SH-SY5Y (cell line): Measurements from ENCODE around the gene YAF2.

Experiments used
- GATA2 ChIP-seq: IDR thresholded peaks from 2 replicates; pipeline ENCODE4 v1.6.1; 2011; ENCODE audit warnings: mild to moderate bottlenecking, low read depth, low read length
- GATA3 ChIP-seq: IDR thresholded peaks from 2 replicates; pipeline ENCODE4 v1.6.1; 2011; ENCODE audit warnings: low read depth, mild to moderate bottlenecking, low read length, moderate library complexity

Gene YAF2

GRCh38 chr12:42173961-42174521, 64.0 kb downstream of the YAF2 start:
- TF ChIP-seq GATA2 (no peak), GATA3 (no peak)

GRCh38 chr12:42172441-42173210, 65.4 kb downstream of the YAF2 start:
- TF ChIP-seq GATA3 (no peak), GATA2 (no peak)

DNA sequence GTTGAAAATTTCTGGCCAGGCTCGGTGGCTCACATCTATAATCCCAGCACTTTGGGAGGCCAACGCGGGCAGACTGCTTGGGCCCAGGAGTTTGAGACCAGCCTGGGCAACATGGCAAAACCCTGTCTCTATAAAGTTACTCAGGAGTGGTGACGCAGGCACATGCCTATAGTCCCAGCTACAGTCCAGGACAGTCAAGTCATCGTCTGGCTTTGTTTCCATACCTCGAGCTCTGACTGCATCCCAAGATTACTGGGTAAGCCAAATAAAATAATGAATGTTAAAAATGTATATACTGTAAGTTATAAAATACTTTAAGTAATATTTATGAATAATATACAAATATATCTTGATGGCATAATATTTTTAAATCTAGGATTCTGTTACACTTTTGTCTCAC, 70.3 kb downstream of the YAF2 start:
- TF ChIP-seq GATA2 (no peak), GATA3 (no peak)

- TF ChIP-seq GATA3 (no peak), GATA2 (no peak)
These were observed 71.5 kb downstream of the YAF2 start for GRCh38 chr12:42166501-42166900.

GRCh38 chr12:42163913-42164312, 74.1 kb downstream of the YAF2 start:
- TF ChIP-seq GATA2 (no peak), GATA3 (no peak)

- TF ChIP-seq GATA2 (no peak), GATA3 (no peak)
These were observed 75.1 kb downstream of the YAF2 start for GRCh38 chr12:42162965-42163364.

DNA sequence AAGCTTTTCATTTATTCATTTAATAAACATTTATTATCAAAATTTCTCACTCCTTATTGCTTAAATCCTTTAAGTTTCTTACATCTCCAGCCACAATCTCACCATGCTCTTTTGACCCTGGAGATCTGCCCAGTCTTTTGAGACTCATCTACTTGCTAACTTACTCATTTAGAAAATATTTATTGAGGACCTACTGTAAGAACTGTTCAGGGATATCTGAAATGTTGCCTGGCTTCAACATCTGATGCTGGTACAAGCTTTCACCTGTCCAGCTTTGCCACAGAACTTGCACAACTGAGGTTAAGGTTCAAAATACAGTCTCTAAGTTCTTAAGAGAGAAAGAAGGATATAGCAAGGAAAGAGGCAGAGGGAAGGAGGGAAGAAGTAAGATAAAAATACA, 75.9 kb downstream of the YAF2 start:
- TF ChIP-seq GATA3 (no peak), GATA2 (no peak)

DNA sequence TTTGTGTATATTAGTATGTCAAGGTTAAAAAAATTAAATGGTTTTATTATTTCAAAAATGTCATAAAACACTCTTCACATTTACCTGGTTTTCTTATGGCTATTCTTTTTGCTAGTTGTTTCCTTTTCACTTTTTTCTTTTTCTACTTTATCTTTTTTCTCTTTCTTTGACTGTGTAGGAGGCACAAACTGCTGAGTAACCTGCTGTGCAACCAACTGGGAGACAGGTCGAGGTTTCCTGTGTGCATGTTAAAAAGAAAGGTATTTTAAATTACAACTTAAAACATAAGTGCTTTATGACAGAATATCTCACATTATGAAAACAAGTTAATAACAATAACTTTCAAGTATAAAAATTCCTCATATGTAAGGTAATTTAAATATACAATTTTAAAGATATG, 76.5 kb downstream of the YAF2 start:
- no peak for TF ChIP-seq GATA3
- no peak for TF ChIP-seq GATA2

GRCh38 chr12:42156232-42156631, 81.8 kb downstream of the YAF2 start:
- TF ChIP-seq GATA3 (no peak), GATA2 (no peak)

DNA sequence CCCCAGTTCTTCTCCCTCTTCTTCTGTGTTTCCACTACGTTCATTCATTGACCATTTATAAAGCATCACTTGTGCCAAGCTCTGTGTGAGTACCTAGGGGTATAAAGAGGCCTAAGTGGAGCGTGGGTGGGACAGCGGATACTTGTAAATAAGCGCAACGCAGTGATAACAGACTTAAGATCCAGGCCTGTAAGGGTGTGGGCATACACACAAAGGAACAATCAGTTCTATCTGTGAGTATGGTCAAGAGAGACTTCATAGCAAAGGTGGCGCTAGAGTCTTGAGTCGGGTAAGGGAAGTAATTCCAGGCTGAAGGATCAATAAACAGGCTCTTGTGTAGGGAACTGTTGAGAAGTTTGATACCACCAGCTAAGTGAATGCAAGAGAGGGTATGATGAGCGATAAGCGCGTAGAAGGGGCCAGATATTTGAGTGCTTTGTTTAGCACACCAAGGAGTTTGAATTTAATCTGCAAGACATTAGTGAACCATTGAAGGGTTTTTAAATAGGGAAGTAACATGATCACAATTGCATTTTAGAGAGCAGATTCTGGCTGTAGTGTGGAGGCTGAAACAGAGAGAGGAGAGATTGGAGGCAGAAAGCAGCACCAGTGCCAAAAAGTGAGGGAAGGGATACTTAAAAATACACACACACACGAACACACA, 92.4 kb downstream of the YAF2 start:
- TF ChIP-seq GATA3 (no peak), GATA2 (no peak)

DNA sequence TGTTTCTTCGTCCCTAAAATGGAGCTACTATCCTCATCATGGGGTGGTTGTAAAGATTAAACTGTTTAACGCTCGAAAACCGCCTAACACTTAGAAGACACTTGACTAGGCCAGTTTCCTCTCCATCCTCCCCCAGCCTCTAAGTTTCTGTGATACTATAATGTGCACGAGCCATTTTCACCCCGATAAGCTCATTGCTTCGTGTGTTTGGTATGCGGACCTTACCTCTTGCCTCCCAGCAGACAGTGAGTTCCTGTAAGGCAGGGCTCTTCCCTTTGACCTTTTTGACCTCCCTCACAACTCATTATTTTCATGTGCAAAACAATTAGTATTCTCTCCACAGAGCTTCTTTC, 92.9 kb downstream of the YAF2 start:
- no peak for TF ChIP-seq GATA2
- no peak for TF ChIP-seq GATA3

DNA sequence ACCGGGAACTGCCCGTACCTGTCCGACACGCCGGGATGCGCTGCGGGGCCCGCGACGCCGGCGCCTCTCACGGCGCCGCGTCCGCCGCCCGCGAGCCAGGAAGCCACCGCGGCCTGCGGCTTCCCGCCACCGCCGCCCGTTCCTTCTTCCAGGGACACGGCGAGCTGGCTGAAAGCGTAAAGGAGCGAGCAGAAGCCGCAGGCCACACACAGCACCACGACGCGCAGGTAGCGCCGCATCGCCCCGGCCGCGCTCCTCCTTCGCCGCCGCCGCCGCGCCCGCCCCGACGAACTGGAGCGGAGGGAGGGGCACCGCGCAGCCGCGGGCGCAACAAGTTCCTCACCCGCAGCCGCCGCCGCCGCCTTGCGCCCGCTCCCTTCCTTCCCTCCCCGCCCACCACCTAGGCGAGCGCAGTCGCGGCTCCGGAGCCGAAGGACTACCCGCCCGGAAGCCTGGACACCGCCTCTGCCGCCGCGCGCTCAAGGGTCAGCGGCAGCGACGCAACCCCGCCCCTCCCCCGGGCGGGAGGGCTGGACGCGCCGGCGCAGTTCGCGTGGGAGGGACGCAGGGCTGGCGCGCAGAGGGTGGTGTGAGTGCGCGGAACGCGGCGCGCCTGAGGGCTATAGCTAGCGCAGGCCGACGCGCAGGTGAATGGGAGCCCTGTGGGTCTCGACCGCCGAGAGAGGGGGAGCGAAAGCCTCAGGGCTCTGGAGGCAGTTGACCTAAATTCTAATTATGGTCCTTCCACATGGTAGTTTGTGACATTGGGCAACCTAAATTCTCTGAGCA, 93.4 kb downstream of the YAF2 start, which contains the start of gene GXYLT1:
GXYLT1 (minus strand) TSS at position 467 of the 789 bp plus-strand sequence; CDS start at position 239, 228 bp downstream.
- peak; percentile 20; the same call in 1 of the 2 replicates for TF ChIP-seq GATA2
- no peak for TF ChIP-seq GATA3

DNA sequence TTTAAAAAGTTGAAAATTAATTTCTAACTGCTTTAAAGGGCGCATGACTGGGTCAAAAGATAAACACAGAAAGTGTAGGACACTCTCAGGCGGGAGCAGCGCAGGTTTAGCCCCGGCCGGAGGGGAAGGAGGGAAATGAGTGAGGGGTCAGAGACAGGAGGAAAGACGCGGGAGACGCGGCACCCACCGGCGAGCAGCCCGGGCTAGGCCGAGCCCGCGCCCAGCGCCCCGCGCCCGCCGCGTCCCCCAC, 94.0 kb downstream of the YAF2 start:
- no peak for TF ChIP-seq GATA3
- no peak for TF ChIP-seq GATA2

GRCh38 chr12:42143452-42144157, 94.4 kb downstream of the YAF2 start:
- TF ChIP-seq GATA2 (no peak), GATA3 (no peak)
